Measurements from ENCODE around the gene PHGDH.

DNA sequence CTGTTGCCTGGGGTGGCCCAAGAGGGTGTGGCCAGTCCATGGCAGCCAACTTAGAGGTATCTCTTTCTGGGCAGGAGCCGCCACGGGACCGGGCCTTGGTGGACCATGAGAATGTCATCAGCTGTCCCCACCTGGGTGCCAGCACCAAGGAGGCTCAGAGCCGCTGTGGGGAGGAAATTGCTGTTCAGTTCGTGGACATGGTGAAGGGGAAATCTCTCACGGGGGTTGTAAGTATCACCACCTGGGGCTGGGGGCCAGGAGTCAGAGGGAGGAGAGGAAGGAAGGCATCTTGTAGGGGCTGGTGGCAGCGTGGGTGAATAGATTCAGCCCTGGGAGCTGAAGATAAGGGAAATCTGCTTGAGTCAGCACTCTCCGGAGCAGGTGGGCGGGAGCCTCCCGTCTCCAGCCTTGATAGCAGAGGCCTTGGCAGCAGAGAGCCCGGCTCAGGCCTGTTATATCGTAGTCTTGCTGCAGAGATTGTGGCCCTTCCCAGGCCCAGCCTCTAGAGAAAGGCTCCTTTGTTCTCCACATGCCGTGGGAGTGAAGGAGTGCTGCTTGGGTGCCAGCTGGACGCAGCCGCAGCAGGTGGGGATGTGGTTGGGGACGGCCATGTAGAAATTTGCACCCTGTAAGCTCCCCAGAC is 25.4 kb downstream of the PHGDH start:
- TF ChIP-seq CTCF (IDR thresholded peaks at IDR 0.05) (no peak), NR2C2 (CRISPR knock-in tag; IDR thresholded peaks at IDR 0.05) (no peak), CREB1 (CRISPR knock-in tag; IDR thresholded peaks at IDR 0.05) (no peak), CREM (CRISPR knock-in tag; IDR thresholded peaks at IDR 0.05) (no peak), ELF4 (CRISPR knock-in tag; IDR thresholded peaks at IDR 0.05; ENCODE audit: low read depth) (no peak), ETV6 (CRISPR knock-in tag; IDR thresholded peaks at IDR 0.05) (no peak)
- TF ChIP-seq, protein P1, sequence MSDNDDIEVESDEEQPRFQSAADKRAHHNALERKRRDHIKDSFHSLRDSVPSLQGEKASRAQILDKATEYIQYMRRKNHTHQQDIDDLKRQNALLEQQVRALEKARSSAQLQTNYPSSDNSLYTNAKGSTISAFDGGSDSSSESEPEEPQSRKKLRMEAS (CRISPR knock-in tag; IDR thresholded peaks at IDR 0.05) = no peak
- TF ChIP-seq, protein P2, sequence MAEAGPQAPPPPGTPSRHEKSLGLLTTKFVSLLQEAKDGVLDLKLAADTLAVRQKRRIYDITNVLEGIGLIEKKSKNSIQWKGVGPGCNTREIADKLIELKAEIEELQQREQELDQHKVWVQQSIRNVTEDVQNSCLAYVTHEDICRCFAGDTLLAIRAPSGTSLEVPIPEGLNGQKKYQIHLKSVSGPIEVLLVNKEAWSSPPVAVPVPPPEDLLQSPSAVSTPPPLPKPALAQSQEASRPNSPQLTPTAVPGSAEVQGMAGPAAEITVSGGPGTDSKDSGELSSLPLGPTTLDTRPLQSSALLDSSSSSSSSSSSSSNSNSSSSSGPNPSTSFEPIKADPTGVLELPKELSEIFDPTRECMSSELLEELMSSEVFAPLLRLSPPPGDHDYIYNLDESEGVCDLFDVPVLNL (CRISPR knock-in tag; IDR thresholded peaks at IDR 0.05; ENCODE audit: borderline replicate concordance, low read depth) = no peak
- TF ChIP-seq, protein P3, sequence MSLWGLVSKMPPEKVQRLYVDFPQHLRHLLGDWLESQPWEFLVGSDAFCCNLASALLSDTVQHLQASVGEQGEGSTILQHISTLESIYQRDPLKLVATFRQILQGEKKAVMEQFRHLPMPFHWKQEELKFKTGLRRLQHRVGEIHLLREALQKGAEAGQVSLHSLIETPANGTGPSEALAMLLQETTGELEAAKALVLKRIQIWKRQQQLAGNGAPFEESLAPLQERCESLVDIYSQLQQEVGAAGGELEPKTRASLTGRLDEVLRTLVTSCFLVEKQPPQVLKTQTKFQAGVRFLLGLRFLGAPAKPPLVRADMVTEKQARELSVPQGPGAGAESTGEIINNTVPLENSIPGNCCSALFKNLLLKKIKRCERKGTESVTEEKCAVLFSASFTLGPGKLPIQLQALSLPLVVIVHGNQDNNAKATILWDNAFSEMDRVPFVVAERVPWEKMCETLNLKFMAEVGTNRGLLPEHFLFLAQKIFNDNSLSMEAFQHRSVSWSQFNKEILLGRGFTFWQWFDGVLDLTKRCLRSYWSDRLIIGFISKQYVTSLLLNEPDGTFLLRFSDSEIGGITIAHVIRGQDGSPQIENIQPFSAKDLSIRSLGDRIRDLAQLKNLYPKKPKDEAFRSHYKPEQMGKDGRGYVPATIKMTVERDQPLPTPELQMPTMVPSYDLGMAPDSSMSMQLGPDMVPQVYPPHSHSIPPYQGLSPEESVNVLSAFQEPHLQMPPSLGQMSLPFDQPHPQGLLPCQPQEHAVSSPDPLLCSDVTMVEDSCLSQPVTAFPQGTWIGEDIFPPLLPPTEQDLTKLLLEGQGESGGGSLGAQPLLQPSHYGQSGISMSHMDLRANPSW (CRISPR knock-in tag; conservative IDR thresholded peaks at IDR 0.05; ENCODE audit: low read depth) = no peak
- TF ChIP-seq, protein P4, sequence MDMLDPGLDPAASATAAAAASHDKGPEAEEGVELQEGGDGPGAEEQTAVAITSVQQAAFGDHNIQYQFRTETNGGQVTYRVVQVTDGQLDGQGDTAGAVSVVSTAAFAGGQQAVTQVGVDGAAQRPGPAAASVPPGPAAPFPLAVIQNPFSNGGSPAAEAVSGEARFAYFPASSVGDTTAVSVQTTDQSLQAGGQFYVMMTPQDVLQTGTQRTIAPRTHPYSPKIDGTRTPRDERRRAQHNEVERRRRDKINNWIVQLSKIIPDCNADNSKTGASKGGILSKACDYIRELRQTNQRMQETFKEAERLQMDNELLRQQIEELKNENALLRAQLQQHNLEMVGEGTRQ (CRISPR knock-in tag; IDR thresholded peaks at IDR 0.05) = no peak
